Smooth muscle cell (in vitro differentiated cells): ENCODE measurements around the gene RYR3. TPM values are rescaled to one million over a fixed set of nuclear protein-coding genes. Genes with fewer than 3 reads are reported as not detected.

Experiments
- DNase-seq: peaks from one replicate; lab custom pipeline; 2025; ENCODE audit not compliant: unreplicated experiment; lab: John Stamatoyannopoulos, UW
- H2AFZ ChIP-seq: fragments of 200-600 bp; sonication (generic); 2 replicates; pipeline ENCODE4 v1.6.0; 2016; ENCODE audit warnings: antibody characterized with exemption, low read depth, mild to moderate bottlenecking
- H3F3A ChIP-seq: fragments of 200-600 bp; sonication (generic); 2 replicates; pipeline ENCODE4 v1.6.0; 2017; ENCODE audit warnings: antibody characterized with exemption, low read depth
- H3K27ac ChIP-seq: fragments of 200-600 bp; sonication (generic); 2 replicates; pipeline ENCODE4 v1.5.1; 2016; ENCODE audit warnings: low read depth, mild to moderate bottlenecking
- H3K27me3 ChIP-seq: fragments of 200-600 bp; sonication (generic); 2 replicates; pipeline ENCODE4 v1.6.1; 2016; ENCODE audit warnings: low read depth, mild to moderate bottlenecking
- H3K36me3 ChIP-seq: fragments of 200-600 bp; sonication (generic); 2 replicates; pipeline ENCODE4 v1.5.1; 2016; ENCODE audit warnings: low read depth
- H3K4me1 ChIP-seq: fragments of 200-600 bp; sonication (generic); 2 replicates; pipeline ENCODE4 v1.5.1; 2016; ENCODE audit warnings: low read depth
- H3K4me2 ChIP-seq: fragments of 200-600 bp; sonication (generic); 2 replicates; pipeline ENCODE4 v1.6.0; 2016; ENCODE audit warnings: mild to moderate bottlenecking
- H3K4me3 ChIP-seq: fragments of 200-600 bp; sonication (generic); 2 replicates; pipeline ENCODE4 v1.5.1; 2016; ENCODE audit warnings: mild to moderate bottlenecking
- H3K79me2 ChIP-seq: fragments of 200-600 bp; sonication (generic); 2 replicates; pipeline ENCODE4 v1.6.0; 2016; ENCODE audit warnings: low read depth, mild to moderate bottlenecking
- H3K9ac ChIP-seq: fragments of 200-600 bp; sonication (generic); 2 replicates; pipeline ENCODE4 v1.6.0; 2016; ENCODE audit warnings: low read depth
- H3K9me3 ChIP-seq: fragments of 200-600 bp; sonication (generic); replicated peaks from 2 replicates; pipeline ENCODE4 v1.5.1; 2016; ENCODE audit warnings: low read depth
- H4K20me1 ChIP-seq: fragments of 200-600 bp; sonication (generic); 2 replicates; pipeline ENCODE4 v1.6.0; 2016; ENCODE audit warnings: low read depth
- CTCF ChIP-seq: fragments of 200-600 bp; sonication (generic); IDR thresholded peaks from 2 replicates; pipeline ENCODE4 v1.5.1; 2017; ENCODE audit warnings: borderline replicate concordance, mild to moderate bottlenecking, antibody characterized with exemption; ENCODE audit not compliant: insufficient read depth, poor library complexity, severe bottlenecking
- WGBS: methylation state at CpG from one replicate; pipeline ENCODE4 v1.1.7; 2016; ENCODE audit warnings: low lambda C conversion rate; 5-methylcytosine and 5-hydroxymethylcytosine counted together
- polyA plus RNA-seq: library from polyadenylated mRNA; unstranded; fragments of >200 nt; fragmentation: Nextera tagmentation; extraction: Ambion mirVana; gene quantifications from 2 replicates; pipeline ENCODE4 v1.2.1, GENCODE V29; 2016
- total RNA-seq: library from RNA; depleted of rRNA; stranded (reverse); fragments of >200 nt; gene quantifications from 2 replicates; pipeline ENCODE4 v1.2.3, GENCODE V29; 2014

The RYR3 gene
- total and polyA plus RNA-seq, 2 experiments from 2014 or later: 0.23 to 6.2 TPM

DNA sequence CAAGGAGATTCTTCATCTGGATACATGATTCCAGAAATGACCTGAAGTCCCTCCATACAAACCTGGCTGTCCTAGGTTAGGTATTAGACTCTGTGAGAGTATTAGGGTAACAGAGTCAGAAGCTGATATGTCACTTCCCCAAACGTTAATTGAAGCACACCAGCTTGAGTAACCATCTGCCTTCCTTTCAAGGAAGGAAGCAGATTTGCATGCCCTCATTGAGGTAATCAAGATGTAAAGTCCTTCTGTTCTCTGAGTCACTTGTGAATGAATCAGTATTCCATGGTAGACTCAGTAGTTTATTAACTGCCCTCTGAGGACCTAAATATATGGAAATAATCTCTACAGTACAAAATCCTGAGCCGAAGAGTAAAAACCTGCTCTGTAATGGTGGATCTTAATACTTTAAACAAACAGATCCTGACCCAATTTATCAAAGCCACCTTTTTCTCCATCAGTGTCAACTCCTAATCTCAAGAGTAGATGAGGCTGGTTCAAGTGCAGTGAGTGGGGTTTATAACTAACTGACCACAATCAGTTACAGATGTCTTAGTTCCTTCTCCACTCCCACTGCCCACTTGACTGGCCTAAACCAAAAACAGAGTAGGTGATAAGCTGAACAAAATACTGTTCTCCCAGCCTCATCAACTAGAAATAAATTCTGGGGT lies 411.4 kb downstream of the RYR3 start:
- WGBS: 52% methylated on average over 2 of the region's 2 CpGs
- no peak for DNase-seq

DNA sequence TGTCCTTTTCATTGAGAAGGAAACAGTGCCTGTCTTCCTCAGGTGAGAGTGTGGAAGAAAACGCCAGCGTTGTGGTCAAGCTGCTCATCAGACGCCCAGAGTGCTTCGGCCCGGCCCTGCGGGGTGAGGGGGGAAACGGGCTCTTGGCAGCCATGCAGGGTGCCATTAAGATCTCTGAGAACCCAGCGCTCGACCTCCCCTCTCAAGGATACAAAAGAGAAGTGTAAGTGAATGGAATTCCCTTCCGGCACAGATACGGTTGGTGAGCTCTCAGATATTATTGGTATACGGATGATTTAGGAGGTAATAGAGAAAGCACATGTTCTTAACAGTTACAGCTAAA lies 411.9 kb downstream of the RYR3 start:
- no peak for TF ChIP-seq CTCF
- H3F3A ChIP-seq: no peaks in the 10 kb centered on the region
- H3K36me3 ChIP-seq: no peaks in the 10 kb centered on the region
- H3K9me3 ChIP-seq: no peaks in the 10 kb centered on the region
- no peak overlapping the region for H3K4me3 ChIP-seq
- H3K27me3 ChIP-seq: no peaks in the 10 kb centered on the region
- no peak overlapping the region for H3K4me2 ChIP-seq
- H3K79me2 ChIP-seq: no peaks in the 10 kb centered on the region
- WGBS: 97% methylated on average over 12 of the region's 12 CpGs
- no peak overlapping the region for H3K9ac ChIP-seq
- no peak for DNase-seq
- H3K4me1 ChIP-seq: no peaks in the 10 kb centered on the region
- no peak overlapping the region for H3K27ac ChIP-seq
- no peak overlapping the region for H2AFZ ChIP-seq
- no peaks in the 10 kb centered on the region for H4K20me1 ChIP-seq

More for the DNA sequence above, 411.4 kb downstream of the RYR3 start:
- Histone ChIP-seq H3K4me3 (no peak overlapping the region), H3K4me1 (no peaks in the 10 kb centered on the region), H3K36me3 (no peaks in the 10 kb centered on the region), H3K79me2 (no peaks in the 10 kb centered on the region), H2AFZ (no peak overlapping the region), H3K27me3 (no peaks in the 10 kb centered on the region), H3K9me3 (no peaks in the 10 kb centered on the region), H3F3A (no peaks in the 10 kb centered on the region), H3K4me2 (no peak overlapping the region), H3K9ac (no peak overlapping the region), H3K27ac (peak overlapping the region; percentile 0), H4K20me1 (no peaks in the 10 kb centered on the region)
- no peak for TF ChIP-seq CTCF

- H3K4me2 ChIP-seq: no peak overlapping the region
- no peak overlapping the region for H2AFZ ChIP-seq
- no peaks in the 10 kb centered on the region for H4K20me1 ChIP-seq
- no peak for TF ChIP-seq CTCF
- H3K27me3 ChIP-seq: no peaks in the 10 kb centered on the region
- no peaks in the 10 kb centered on the region for H3K79me2 ChIP-seq
- H3F3A ChIP-seq: no peaks in the 10 kb centered on the region
- no peak overlapping the region for H3K9ac ChIP-seq
- no peaks in the 10 kb centered on the region for H3K36me3 ChIP-seq
- no peak overlapping the region for H3K27ac ChIP-seq
- WGBS: 88% methylated on average over 5 of the region's 5 CpGs
- H3K4me3 ChIP-seq: no peak overlapping the region
- H3K9me3 ChIP-seq: no peaks in the 10 kb centered on the region
- no peak for DNase-seq
- H3K4me1 ChIP-seq: no peaks in the 10 kb centered on the region
These were observed 413.7 kb downstream of the RYR3 start for GRCh38 chr15:33724321-33725036.
